GM19023 (cell line): Measurements from ENCODE around the gene RCAN3.

Experiments used
- ATAC-seq: cut with Tn5 transposase; IDR thresholded peaks from one replicate; pipeline ENCODE4 v1.9.1; 2021; ENCODE audit warnings: mild to moderate bottlenecking, moderate library complexity; ENCODE audit not compliant: unreplicated experiment

The RCAN3 gene

DNA sequence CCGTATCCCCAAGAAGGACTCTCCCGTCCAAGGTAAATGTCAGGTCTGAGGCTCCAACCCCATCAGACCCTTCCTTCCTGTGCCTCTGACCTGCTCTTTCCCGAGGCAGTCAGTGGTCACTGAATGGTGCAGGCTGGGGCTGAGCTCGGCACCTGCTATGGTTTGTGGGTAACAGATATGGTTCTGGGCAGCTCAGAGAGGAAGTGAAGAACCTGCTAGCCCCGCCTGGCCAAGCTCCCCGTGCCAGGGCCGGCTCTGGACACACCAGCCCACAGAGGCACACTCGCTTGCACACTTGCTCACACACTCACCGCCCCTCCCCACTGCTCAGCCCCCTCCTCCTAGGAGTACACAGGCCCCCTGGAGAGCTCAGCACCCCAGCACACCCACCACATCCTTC is 69.7 kb downstream of the RCAN3 start:
- ATAC-seq = no peak

DNA sequence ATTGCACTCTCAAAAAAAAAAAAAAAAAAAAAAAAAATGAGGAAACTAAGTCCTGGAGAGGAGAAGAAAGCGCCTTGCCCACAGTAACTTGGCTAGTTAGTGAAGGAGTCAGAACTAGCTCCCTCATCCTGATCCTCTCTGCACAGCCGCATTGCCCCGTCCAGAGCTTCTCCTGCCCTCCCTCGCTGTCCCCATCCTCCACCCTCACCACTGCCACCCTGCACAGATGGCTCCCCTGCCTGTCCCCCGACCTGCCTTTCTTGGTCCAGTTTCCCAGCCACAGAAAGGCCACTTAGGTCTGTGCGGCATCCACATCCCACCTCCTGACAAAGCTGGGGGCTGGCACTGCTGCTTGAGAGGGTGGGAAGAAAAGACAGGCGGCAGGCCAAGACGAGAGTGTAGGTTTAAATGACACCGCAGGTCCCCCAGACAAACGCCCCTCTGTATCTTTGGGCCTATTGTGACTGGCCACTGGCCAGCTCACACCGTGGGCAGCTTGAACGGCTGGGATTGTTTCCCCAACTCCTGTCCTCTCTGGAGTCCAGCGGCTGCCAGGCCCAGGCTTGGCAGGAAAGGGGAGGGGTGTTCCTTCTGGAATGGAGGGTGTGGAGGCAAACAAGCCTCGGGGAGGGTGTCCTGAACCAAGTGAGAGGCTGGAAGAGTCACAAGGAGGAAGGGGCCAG is 73.4 kb downstream of the RCAN3 start:
- no peak for ATAC-seq

DNA sequence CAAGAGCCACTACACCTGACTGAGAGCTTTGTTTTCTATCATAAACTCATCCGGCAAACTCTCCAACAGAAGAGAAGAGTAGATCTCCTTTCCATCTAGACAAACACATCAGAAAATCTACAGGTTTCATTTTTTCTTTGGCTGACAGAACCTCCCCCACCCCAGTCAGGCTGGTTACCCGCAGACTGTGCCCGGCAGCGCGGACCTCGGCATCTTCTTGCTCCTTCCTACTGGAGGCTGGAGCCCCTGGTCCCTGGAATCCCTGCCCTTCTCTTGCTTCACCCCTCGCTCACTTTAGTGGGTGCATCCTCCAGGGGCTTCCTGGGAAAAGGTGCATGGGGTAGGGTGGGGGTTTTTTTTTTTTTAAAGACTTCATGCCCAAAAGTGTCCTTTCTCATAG is 76.2 kb downstream of the RCAN3 start:
- no peak for ATAC-seq

DNA sequence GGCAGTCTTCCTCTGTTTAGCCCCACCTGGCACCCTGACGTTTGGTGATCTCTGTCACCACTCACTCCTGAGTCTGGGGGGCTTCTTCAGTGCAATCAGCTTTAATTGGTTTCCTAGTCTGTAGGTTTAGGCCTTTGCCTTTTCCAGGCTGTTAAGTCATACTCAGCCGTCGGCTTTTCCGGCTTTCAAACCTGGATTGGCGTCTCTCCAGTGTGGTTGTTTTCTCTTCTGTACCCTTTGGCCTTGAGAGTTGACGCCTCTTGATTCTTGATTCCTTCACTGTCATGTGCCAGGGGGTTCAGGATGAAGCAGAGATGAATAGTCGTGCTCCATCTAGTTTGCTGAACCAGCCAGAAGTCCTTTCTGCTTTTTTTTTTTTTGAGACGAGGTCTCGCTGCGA is 78.1 kb downstream of the RCAN3 start:
- ATAC-seq = no peak

DNA sequence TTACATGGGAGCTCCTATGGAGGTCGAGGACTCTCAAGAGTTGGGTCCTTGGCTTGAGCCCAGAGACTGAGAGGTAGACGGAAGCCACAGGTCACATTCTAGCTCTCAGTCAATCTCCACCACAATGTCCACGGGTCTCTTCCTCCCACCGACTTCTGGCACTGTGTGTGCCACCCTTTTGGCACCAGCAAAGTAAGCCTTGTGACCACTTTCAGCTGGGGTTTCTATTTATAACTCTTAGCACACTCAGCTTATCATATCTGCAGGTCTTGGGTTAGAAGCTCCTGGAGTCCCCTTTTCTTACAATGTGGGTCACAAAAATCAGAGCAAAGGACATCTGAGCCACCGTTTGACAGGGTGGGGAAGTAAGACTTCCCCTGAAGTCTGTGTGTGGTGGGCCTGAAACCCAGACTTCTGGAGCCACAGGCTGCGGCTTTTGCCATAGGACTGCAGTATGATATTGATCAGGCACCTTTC is 81.6 kb downstream of the RCAN3 start:
- no peak for ATAC-seq

GRCh38 chr1:24586119-24586518 is 83.5 kb downstream of the RCAN3 start:
- no peak for ATAC-seq

DNA sequence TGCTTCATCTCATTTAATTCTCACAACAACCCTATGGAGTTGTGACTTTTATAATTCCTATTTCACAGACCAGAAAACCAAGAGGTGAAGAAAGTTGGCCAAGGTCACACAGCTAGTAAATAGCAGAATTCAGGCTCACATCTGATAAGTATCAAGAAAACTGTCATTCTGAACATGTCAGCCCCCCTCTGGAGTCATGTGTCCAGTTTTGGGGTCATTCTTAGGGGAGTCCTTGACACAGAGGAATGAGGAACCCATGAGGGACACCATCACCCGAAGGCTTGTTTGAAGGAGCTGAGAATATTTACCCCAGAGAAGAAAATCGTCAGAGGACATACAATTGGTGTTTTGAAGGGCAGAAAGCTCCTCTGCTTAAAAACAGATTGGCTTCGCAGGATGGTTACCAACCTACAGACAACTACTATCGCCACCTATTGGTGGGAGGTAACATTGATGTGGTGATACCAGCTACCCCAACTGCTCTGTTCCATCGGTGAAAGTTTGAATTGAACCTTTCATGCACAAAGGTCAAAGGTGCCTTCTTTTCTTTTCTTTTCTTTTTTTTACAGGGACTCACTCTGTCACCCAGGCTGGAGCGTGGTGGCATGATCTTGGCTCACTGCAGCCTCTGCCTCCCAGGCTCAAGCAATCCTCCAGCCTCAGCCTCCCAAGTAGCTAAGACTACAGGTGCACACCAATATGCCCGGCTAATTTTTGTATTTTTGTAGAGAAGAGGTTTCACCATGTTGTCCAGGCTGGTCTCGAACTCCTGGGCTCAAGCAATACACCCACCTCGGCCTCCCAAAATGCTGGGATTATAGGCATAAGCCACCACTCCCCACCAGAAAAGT is 84.6 kb downstream of the RCAN3 start:
- no peak for ATAC-seq

GRCh38 chr1:24588573-24588972 is 85.9 kb downstream of the RCAN3 start:
- no peak for ATAC-seq

DNA sequence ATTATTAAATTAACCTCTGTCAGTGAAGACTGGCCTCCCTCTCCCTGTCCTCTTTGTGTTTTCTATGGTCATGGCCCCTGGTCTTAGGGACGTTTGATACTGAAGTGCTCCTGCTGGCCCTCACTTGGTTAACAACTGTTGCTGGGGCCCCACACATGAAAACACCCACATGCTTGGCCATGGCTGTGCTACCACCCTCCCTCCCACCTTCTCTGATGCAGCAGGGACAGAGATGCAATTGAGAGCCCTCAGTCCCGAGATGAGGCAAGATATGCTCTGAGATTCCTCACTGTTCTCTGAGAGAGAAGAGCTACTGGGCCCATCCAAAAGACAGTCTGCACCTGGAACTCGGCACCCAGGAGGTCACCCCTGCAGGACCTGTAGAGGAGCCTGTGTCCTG is 86.6 kb downstream of the RCAN3 start:
- ATAC-seq = no peak
